Measurements from ENCODE around the gene TLN1. TPM values are rescaled to one million over a fixed set of nuclear protein-coding genes. Genes with fewer than 3 reads are reported as not detected.

The TLN1 gene
- total and polyA plus RNA-seq, 10 of the 15 experiments (the other 5 are each of a cell fraction or from before 2014, with no cell fraction given), result 11.6 to 305 (median 71.9) TPM

DNA sequence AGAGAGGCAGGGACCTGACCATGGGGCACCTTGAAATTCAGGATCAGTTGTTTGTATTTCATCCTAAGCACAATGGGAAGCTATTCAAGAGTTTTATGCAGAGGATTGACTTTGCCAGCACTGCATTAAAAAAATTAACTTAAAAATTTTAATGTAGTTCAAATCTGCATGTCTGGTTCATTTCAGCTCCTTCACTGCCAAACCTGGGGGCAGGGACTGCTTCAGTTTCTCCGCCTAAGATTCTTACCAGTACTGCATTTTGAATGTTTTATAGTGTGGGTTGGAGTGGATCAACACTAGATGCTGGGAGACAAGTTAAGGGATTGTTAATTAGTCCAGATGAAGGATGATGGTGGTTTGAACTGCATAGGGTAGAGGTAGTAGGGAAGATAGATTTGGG lies 37.8 kb upstream of the TLN1 start:
- Histone ChIP-seq H3K4me3 (no peak overlapping the region), H3K27ac (ENCODE audit: control insufficient read depth, insufficient read depth) (no peak overlapping the region), H3K4me2 (ENCODE audit: control insufficient read depth, insufficient read depth) (no peak overlapping the region), H3K79me2 (ENCODE audit: control insufficient read depth, insufficient read depth, low read length) (peaks cover 3% of the 10 kb centered on the region; the same call in 1 of the 2 replicates), H3K36me3 (ENCODE audit: control insufficient read depth in 2 of 2, insufficient read depth in 2 of 2, low read length in 1 of 2) (peaks cover 0 to 3% of the 10 kb centered on the region in 2 experiments; a peak in 1 of 4 replicates), H3K27me3 (replicated peaks in 1 of 2; ENCODE audit: control insufficient read depth in 2 of 2, insufficient read depth in 2 of 2, low read length in 1 of 2) (no peaks in the 10 kb centered on the region), H3K9me3 (replicated peaks; ENCODE audit: control insufficient read depth, insufficient read depth, low read length) (no peaks in the 10 kb centered on the region), H2AFZ (ENCODE audit: control insufficient read depth, low read depth, low read length) (no peak overlapping the region), H3K4me1 (ENCODE audit: control insufficient read depth, insufficient read depth, low read length) (no peaks in the 10 kb centered on the region), H3K9ac (ENCODE audit: control insufficient read depth, insufficient read depth, low read length) (no peak overlapping the region), H4K20me1 (ENCODE audit: control insufficient read depth, insufficient read depth) (no peaks in the 10 kb centered on the region)
- intact Hi-C loops (cut with micrococcal nuclease; ENCODE audit: unreplicated experiment) (no loop called here), in situ Hi-C loops (cut with MboI) (no loop called here)
- ChIA-PET RAD21 (ENCODE audit: unreplicated experiment) (no interaction called here), CTCF (interaction anchor here (0.6 to 4.7 kb wide), 5 partner anchors 13 to 479 kb away, joined by 3 to 23 read pairs (median 3); no protein-coding TSS in a partner anchor), POLR2A (interaction anchor here (0.5 to 1.2 kb wide), 2 partner anchors 11 to 1973 kb away, joined by 3 to 8 read pairs; no protein-coding TSS in a partner anchor), SMC1A (ENCODE audit: uncharacterized antibody, unreplicated experiment) (interaction anchor here (1.0 to 1.4 kb wide), 2 partner anchors 8 to 73 kb away, joined by 3 to 5 read pairs; no protein-coding TSS in a partner anchor)
- DNase-seq (ENCODE audit: low read depth, low spot score) (no peak), ATAC-seq (no peak), FAIRE-seq (no peak)
- TSS peak; percentile 12 for BruUV-seq (replicated peaks)
- 81% methylated on average over 1 of the region's 1 CpG for WGBS (ENCODE audit: insufficient coverage, insufficient replicate concordance, low lambda C conversion rate, missing lambda C conversion rate)
- no peak for TF ChIP-seq TBL1XR1 (IDR thresholded peaks at IDR 0.05; ENCODE audit: low read depth, low read length)
- TF ChIP-seq CREM (IDR thresholded peaks at IDR 0.05; ENCODE audit: low read depth), result no peak
- TF ChIP-seq NFXL1 (IDR thresholded peaks at IDR 0.05; ENCODE audit: borderline replicate concordance), result no peak
- TF ChIP-seq SIN3A (IDR thresholded peaks at IDR 0.05; ENCODE audit: low read depth, low read length), result no peak
- TF ChIP-seq WRNIP1 (IDR thresholded peaks at IDR 0.05; ENCODE audit: borderline replicate concordance, low read depth, low read length), result no peak
- no peak for TF ChIP-seq BRCA1 (IDR thresholded peaks at IDR 0.05; ENCODE audit: low read depth, low read length)
- TF ChIP-seq IKZF2 (IDR thresholded peaks at IDR 0.05), result no peak
- TF ChIP-seq POLR2AphosphoS5 (IDR thresholded peaks at IDR 0.05; ENCODE audit: low read length), result no peak
- TF ChIP-seq LARP7 (IDR thresholded peaks at IDR 0.05), result no peak
- TF ChIP-seq YBX1 (IDR thresholded peaks at IDR 0.05), result no peak
- TF ChIP-seq, protein P1, sequence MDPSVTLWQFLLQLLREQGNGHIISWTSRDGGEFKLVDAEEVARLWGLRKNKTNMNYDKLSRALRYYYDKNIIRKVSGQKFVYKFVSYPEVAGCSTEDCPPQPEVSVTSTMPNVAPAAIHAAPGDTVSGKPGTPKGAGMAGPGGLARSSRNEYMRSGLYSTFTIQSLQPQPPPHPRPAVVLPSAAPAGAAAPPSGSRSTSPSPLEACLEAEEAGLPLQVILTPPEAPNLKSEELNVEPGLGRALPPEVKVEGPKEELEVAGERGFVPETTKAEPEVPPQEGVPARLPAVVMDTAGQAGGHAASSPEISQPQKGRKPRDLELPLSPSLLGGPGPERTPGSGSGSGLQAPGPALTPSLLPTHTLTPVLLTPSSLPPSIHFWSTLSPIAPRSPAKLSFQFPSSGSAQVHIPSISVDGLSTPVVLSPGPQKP (IDR thresholded peaks at IDR 0.05; ENCODE audit: low read depth, low read length), result no peak
- TF ChIP-seq, protein P2, sequence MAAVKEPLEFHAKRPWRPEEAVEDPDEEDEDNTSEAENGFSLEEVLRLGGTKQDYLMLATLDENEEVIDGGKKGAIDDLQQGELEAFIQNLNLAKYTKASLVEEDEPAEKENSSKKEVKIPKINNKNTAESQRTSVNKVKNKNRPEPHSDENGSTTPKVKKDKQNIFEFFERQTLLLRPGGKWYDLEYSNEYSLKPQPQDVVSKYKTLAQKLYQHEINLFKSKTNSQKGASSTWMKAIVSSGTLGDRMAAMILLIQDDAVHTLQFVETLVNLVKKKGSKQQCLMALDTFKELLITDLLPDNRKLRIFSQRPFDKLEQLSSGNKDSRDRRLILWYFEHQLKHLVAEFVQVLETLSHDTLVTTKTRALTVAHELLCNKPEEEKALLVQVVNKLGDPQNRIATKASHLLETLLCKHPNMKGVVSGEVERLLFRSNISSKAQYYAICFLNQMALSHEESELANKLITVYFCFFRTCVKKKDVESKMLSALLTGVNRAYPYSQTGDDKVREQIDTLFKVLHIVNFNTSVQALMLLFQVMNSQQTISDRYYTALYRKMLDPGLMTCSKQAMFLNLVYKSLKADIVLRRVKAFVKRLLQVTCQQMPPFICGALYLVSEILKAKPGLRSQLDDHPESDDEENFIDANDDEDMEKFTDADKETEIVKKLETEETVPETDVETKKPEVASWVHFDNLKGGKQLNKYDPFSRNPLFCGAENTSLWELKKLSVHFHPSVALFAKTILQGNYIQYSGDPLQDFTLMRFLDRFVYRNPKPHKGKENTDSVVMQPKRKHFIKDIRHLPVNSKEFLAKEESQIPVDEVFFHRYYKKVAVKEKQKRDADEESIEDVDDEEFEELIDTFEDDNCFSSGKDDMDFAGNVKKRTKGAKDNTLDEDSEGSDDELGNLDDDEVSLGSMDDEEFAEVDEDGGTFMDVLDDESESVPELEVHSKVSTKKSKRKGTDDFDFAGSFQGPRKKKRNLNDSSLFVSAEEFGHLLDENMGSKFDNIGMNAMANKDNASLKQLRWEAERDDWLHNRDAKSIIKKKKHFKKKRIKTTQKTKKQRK (IDR thresholded peaks at IDR 0.05; ENCODE audit: low read depth, low read length), result no peak
- no peak for TF ChIP-seq ZSCAN29 (IDR thresholded peaks at IDR 0.05)
- TF ChIP-seq, protein P3, sequence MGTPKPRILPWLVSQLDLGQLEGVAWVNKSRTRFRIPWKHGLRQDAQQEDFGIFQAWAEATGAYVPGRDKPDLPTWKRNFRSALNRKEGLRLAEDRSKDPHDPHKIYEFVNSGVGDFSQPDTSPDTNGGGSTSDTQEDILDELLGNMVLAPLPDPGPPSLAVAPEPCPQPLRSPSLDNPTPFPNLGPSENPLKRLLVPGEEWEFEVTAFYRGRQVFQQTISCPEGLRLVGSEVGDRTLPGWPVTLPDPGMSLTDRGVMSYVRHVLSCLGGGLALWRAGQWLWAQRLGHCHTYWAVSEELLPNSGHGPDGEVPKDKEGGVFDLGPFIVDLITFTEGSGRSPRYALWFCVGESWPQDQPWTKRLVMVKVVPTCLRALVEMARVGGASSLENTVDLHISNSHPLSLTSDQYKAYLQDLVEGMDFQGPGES (IDR thresholded peaks at IDR 0.05), result no peak
- no peak for TF ChIP-seq CHD2 (IDR thresholded peaks at IDR 0.05; ENCODE audit: borderline replicate concordance, low read depth, low read length)
- no peak for TF ChIP-seq IKZF1 (conservative IDR thresholded peaks at IDR 0.05)
- TF ChIP-seq, protein P4, sequence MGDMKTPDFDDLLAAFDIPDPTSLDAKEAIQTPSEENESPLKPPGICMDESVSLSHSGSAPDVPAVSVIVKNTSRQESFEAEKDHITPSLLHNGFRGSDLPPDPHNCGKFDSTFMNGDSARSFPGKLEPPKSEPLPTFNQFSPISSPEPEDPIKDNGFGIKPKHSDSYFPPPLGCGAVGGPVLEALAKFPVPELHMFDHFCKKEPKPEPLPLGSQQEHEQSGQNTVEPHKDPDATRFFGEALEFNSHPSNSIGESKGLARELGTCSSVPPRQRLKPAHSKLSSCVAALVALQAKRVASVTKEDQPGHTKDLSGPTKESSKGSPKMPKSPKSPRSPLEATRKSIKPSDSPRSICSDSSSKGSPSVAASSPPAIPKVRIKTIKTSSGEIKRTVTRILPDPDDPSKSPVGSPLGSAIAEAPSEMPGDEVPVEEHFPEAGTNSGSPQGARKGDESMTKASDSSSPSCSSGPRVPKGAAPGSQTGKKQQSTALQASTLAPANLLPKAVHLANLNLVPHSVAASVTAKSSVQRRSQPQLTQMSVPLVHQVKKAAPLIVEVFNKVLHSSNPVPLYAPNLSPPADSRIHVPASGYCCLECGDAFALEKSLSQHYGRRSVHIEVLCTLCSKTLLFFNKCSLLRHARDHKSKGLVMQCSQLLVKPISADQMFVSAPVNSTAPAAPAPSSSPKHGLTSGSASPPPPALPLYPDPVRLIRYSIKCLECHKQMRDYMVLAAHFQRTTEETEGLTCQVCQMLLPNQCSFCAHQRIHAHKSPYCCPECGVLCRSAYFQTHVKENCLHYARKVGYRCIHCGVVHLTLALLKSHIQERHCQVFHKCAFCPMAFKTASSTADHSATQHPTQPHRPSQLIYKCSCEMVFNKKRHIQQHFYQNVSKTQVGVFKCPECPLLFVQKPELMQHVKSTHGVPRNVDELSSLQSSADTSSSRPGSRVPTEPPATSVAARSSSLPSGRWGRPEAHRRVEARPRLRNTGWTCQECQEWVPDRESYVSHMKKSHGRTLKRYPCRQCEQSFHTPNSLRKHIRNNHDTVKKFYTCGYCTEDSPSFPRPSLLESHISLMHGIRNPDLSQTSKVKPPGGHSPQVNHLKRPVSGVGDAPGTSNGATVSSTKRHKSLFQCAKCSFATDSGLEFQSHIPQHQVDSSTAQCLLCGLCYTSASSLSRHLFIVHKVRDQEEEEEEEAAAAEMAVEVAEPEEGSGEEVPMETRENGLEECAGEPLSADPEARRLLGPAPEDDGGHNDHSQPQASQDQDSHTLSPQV (IDR thresholded peaks at IDR 0.05), result no peak
